Natural killer cell treated with Interleukin-12 subunit alpha and Interleukin-12 subunit beta and Interleukin-15 and Interleukin-18, amount 100 ng/mL, for 72 hours (primary cell): Measurements from ENCODE around the gene GBGT1. TPM values are rescaled to one million over a fixed set of nuclear protein-coding genes. Genes with fewer than 3 reads are reported as not detected.

Source experiments
- ATAC-seq, 2 donors: fragments of 150-1000 bp; cut with Tn5 transposase in 1 of 2; sonication (Bioruptor Pico), chemical (Tn5 transposase) in 1 of 2; 2 replicates each; pipeline ENCODE4 v1.10.0; 2021
- DNase-seq: peaks from one replicate; pipeline ENCODE4 v3.0.0; 2022; ENCODE audit warnings: low spot score
- H3K27ac Mint-ChIP-seq, 2 donors: 1 replicate in 1 of 2; 2 replicates in 1 of 2; pipeline ENCODE4 v1.8.0; 2022; ENCODE audit warnings: mixed read lengths in 2 of 2, mild to moderate bottlenecking in 1 of 2, moderate library complexity in 1 of 2
- H3K27me3 Mint-ChIP-seq, 2 donors: 1 replicate in 1 of 2; 2 replicates in 1 of 2; pipeline ENCODE4 v1.8.0; 2022; ENCODE audit warnings: mixed read lengths in 2 of 2
- H3K36me3 Mint-ChIP-seq: one replicate; pipeline ENCODE4 v1.8.0; 2022; ENCODE audit warnings: mixed read lengths
- H3K4me1 Mint-ChIP-seq, 2 donors: 1 replicate in 1 of 2; 2 replicates in 1 of 2; pipeline ENCODE4 v1.8.0; 2022; ENCODE audit warnings: low read depth in 2 of 2, mixed read lengths in 2 of 2, mild to moderate bottlenecking in 1 of 2
- H3K4me3 Mint-ChIP-seq: one replicate; pipeline ENCODE4 v1.8.0; 2022; ENCODE audit warnings: mixed read lengths
- H3K9me3 Mint-ChIP-seq: 2 replicates; pipeline ENCODE4 v1.8.0; 2022; ENCODE audit warnings: mixed read lengths
- total RNA-seq, 2 donors: library from RNA; stranded (reverse); gene quantifications; one replicate each; pipeline ENCODE4 v1.2.3, GENCODE V29; 2022

The GBGT1 gene
- total RNA-seq, 2 donors from 2014 or later: 4.1 to 7.2 TPM

- DNase-seq: no peak
- no peak for ATAC-seq
- H3K4me1 Mint-ChIP-seq: peaks cover 55 to 62% of the 10 kb centered on the region in 2 donors
- no peaks in the 10 kb centered on the region for H3K27me3 Mint-ChIP-seq
- H3K27ac Mint-ChIP-seq: peak overlapping the region; percentile 85 to 97
- no peaks in the 10 kb centered on the region for H3K36me3 Mint-ChIP-seq
- peak overlapping the region; percentile 83 for H3K4me3 Mint-ChIP-seq
- H3K9me3 Mint-ChIP-seq: no peaks in the 10 kb centered on the region
These were observed 44.4 kb downstream of the GBGT1 start for GRCh38 chr9:133119103-133119845.

- no peaks in the 10 kb centered on the region for H3K9me3 Mint-ChIP-seq
- H3K36me3 Mint-ChIP-seq: no peaks in the 10 kb centered on the region
- H3K4me3 Mint-ChIP-seq: peak overlapping the region; percentile 83
- no peak for DNase-seq
- no peak for ATAC-seq
- no peaks in the 10 kb centered on the region for H3K27me3 Mint-ChIP-seq
- H3K4me1 Mint-ChIP-seq: peaks cover 53 to 61% of the 10 kb centered on the region in 2 donors
- peak overlapping the region; percentile 85 to 97 for H3K27ac Mint-ChIP-seq
These were observed 45.1 kb downstream of the GBGT1 start for GRCh38 chr9:133118568-133118967.

- Mint-ChIP-seq H3K27me3 (no peaks in the 10 kb centered on the region), H3K4me3 (peak overlapping the region; percentile 83), H3K9me3 (no peaks in the 10 kb centered on the region), H3K4me1 (peaks cover 53 to 61% of the 10 kb centered on the region in 2 donors), H3K27ac (peak overlapping the region; percentile 85 to 97), H3K36me3 (no peaks in the 10 kb centered on the region)
- DNase-seq (no peak), ATAC-seq (no peak)
These were observed 45.6 kb downstream of the GBGT1 start for GRCh38 chr9:133118179-133118520.

GRCh38 chr9:133117271-133118178 lies 46.2 kb downstream of the GBGT1 start:
- peak overlapping the region; percentile 83 for H3K4me3 Mint-ChIP-seq
- ATAC-seq: no peak
- no peaks in the 10 kb centered on the region for H3K9me3 Mint-ChIP-seq
- no peak for DNase-seq
- peak overlapping the region; percentile 85 to 97 for H3K27ac Mint-ChIP-seq
- no peaks in the 10 kb centered on the region for H3K27me3 Mint-ChIP-seq
- H3K4me1 Mint-ChIP-seq: peaks cover 57 to 61% of the 10 kb centered on the region in 2 donors
- H3K36me3 Mint-ChIP-seq: no peaks in the 10 kb centered on the region

- Mint-ChIP-seq H3K4me1 (peaks cover 59% of the 10 kb centered on the region in 2 donors), H3K4me3 (peak overlapping the region; percentile 27), H3K36me3 (no peaks in the 10 kb centered on the region), H3K27me3 (no peaks in the 10 kb centered on the region), H3K9me3 (no peaks in the 10 kb centered on the region), H3K27ac (peak overlapping the region; percentile 94 to 97)
- no peak for ATAC-seq
- no peak for DNase-seq
These were observed 47.1 kb downstream of the GBGT1 start for GRCh38 chr9:133116346-133117231.

- peaks cover 58 to 59% of the 10 kb centered on the region in 2 donors for H3K4me1 Mint-ChIP-seq
- H3K27me3 Mint-ChIP-seq: no peaks in the 10 kb centered on the region
- H3K36me3 Mint-ChIP-seq: no peaks in the 10 kb centered on the region
- DNase-seq (peak; percentile 79), ATAC-seq (peak; percentile 64 to 67)
- peak overlapping the region; percentile 94 to 97 for H3K27ac Mint-ChIP-seq
- H3K9me3 Mint-ChIP-seq: no peaks in the 10 kb centered on the region
- H3K4me3 Mint-ChIP-seq: peak overlapping the region; percentile 63
These were observed 47.9 kb downstream of the GBGT1 start for GRCh38 chr9:133115604-133116345.

GRCh38 chr9:133114886-133115603 lies 48.7 kb downstream of the GBGT1 start:
- Mint-ChIP-seq H3K27me3 (no peaks in the 10 kb centered on the region), H3K36me3 (no peaks in the 10 kb centered on the region), H3K9me3 (no peaks in the 10 kb centered on the region), H3K27ac (peak overlapping the region; percentile 94 to 97), H3K4me3 (peak overlapping the region; percentile 76), H3K4me1 (peaks cover 61 to 63% of the 10 kb centered on the region in 2 donors)
- no peak for DNase-seq
- peak in 1 of 2 donors; percentile 48 for ATAC-seq

- Mint-ChIP-seq H3K9me3 (no peaks in the 10 kb centered on the region), H3K36me3 (no peaks in the 10 kb centered on the region), H3K27ac (peak overlapping the region; percentile 94 to 97), H3K4me3 (peak overlapping the region; percentile 76), H3K4me1 (peaks cover 63 to 66% of the 10 kb centered on the region in 2 donors), H3K27me3 (no peaks in the 10 kb centered on the region)
- ATAC-seq: peak in 1 of 2 donors; percentile 1
- DNase-seq: no peak
These were observed 49.5 kb downstream of the GBGT1 start for GRCh38 chr9:133113949-133114885.

GRCh38 chr9:133113163-133113948 lies 50.4 kb downstream of the GBGT1 start:
- ATAC-seq (peak; percentile 70 to 80), DNase-seq (peak; percentile 91)
- no peaks in the 10 kb centered on the region for H3K27me3 Mint-ChIP-seq
- peaks cover 56 to 59% of the 10 kb centered on the region in 2 donors for H3K4me1 Mint-ChIP-seq
- H3K9me3 Mint-ChIP-seq: no peaks in the 10 kb centered on the region
- H3K36me3 Mint-ChIP-seq: no peaks in the 10 kb centered on the region
- peak overlapping the region; percentile 76 for H3K4me3 Mint-ChIP-seq
- peak overlapping the region; percentile 94 to 97 for H3K27ac Mint-ChIP-seq

- peak overlapping the region; percentile 76 for H3K4me3 Mint-ChIP-seq
- H3K9me3 Mint-ChIP-seq: no peaks in the 10 kb centered on the region
- peaks cover 49 to 56% of the 10 kb centered on the region in 2 donors for H3K4me1 Mint-ChIP-seq
- no peaks in the 10 kb centered on the region for H3K36me3 Mint-ChIP-seq
- H3K27ac Mint-ChIP-seq: peak overlapping the region; percentile 94 to 97
- ATAC-seq (peak; percentile 61 to 73), DNase-seq (peak; percentile 88)
- no peaks in the 10 kb centered on the region for H3K27me3 Mint-ChIP-seq
These were observed 51.1 kb downstream of the GBGT1 start for GRCh38 chr9:133112663-133113026.
